C4-2B (cell line): ENCODE results near the gene OR2W3.

Experiments
- H3K27ac ChIP-seq: fragments of 450-650 bp; 2 replicates; pipeline ENCODE4 v1.5.1; 2017
- ZFX ChIP-seq: fragments of 450-650 bp; IDR thresholded peaks from 2 replicates; pipeline ENCODE4 v1.6.1; 2017
- TF ChIP-seq, protein P1 (sequence below): fragments of 450-650 bp; conservative IDR thresholded peaks from 2 replicates; pipeline ENCODE4 v1.5.1; 2017; ENCODE audit warnings: mild to moderate bottlenecking

The OR2W3 gene

DNA sequence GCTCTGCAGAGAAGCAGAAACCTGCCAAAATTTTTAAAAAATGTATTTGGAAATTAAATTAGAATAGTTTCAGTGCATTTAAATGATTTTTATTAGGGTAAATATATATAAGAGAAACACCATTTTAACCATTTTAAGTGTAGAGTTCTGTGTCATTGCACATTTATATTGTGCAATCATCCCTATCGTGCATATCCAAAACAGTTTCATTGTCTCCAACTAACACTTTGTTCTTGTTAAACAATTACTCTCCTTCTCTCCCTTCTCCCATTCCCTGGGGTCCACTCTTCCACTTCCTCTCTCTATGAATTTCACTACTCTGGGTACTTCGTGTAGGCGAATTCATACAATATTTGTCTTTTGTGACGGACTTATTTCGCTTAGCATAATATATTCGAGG lies 47.2 kb downstream of the OR2W3 start:
- TF ChIP-seq, protein P1, sequence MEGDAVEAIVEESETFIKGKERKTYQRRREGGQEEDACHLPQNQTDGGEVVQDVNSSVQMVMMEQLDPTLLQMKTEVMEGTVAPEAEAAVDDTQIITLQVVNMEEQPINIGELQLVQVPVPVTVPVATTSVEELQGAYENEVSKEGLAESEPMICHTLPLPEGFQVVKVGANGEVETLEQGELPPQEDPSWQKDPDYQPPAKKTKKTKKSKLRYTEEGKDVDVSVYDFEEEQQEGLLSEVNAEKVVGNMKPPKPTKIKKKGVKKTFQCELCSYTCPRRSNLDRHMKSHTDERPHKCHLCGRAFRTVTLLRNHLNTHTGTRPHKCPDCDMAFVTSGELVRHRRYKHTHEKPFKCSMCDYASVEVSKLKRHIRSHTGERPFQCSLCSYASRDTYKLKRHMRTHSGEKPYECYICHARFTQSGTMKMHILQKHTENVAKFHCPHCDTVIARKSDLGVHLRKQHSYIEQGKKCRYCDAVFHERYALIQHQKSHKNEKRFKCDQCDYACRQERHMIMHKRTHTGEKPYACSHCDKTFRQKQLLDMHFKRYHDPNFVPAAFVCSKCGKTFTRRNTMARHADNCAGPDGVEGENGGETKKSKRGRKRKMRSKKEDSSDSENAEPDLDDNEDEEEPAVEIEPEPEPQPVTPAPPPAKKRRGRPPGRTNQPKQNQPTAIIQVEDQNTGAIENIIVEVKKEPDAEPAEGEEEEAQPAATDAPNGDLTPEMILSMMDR, result no peak
- TF ChIP-seq ZFX, result no peak
- H3K27ac ChIP-seq, result no peak overlapping the region
